IMR-90 (cell line): ENCODE data around the gene ELOB. TPM values are rescaled to one million over a fixed set of nuclear protein-coding genes. Genes with fewer than 3 reads are reported as not detected.

Experiments used
- ATAC-seq: fragments of 200-7000 bp; cut with Tn5 transposase; 2 replicates; pipeline ENCODE4 v1.9.1; 2020; ENCODE audit warnings: low read depth, mild to moderate bottlenecking, moderate library complexity
- BruUV-seq: library from RNA; stranded (reverse); fragments of 400-500 nt; replicated peaks from 2 replicates; lab custom pipeline; 2021; lab: Mats Ljungman, UMichigan
- CTCF ChIA-PET: fragments of 300-600 bp; formaldehyde crosslinking; extraction: SDS; loops from one replicate; lab custom pipeline; 2021; ENCODE audit warnings: antibody characterized with exemption; lab: Yijun Ruan, JAX
- POLR2A ChIA-PET: fragments of 300-600 bp; sonication (Branson Sonifier 250); formaldehyde crosslinking; loops from one replicate; lab custom pipeline; 2022; ENCODE audit warnings: antibody characterized with exemption; ENCODE audit not compliant: unreplicated experiment; lab: Charles Lee
- DNase-seq: peaks from one replicate; pipeline ENCODE4 v3.0.0; 2013
- H2AFZ ChIP-seq: replicated peaks from 2 replicates; pipeline ENCODE3; 2013; ENCODE audit warnings: low read length, mild to moderate bottlenecking; ENCODE audit not compliant: poor library complexity
- H2AK5ac ChIP-seq: 2 replicates; pipeline ENCODE4 v1.6.1; 2013; ENCODE audit warnings: low read depth, low read length, inconsistent platforms
- H2AK9ac ChIP-seq: replicated peaks from 2 replicates; pipeline ENCODE3; 2013; ENCODE audit warnings: mild to moderate bottlenecking, low read depth, low read length, moderate library complexity; ENCODE audit not compliant: poor library complexity
- H2BK120ac ChIP-seq: 2 replicates; pipeline ENCODE4 v1.6.1; 2013; ENCODE audit warnings: low read depth, low read length, inconsistent platforms
- H2BK15ac ChIP-seq: 3 replicates; pipeline ENCODE4 v1.6.1; 2013; ENCODE audit warnings: low read depth, low read length, inconsistent platforms
- H2BK20ac ChIP-seq: 2 replicates; pipeline ENCODE4 v1.6.1; 2013; ENCODE audit warnings: low read depth, mild to moderate bottlenecking, inconsistent platforms, low read length, moderate library complexity
- H2BK5ac ChIP-seq: 2 replicates; pipeline ENCODE4 v1.6.1; 2013; ENCODE audit warnings: mild to moderate bottlenecking, low read depth, low read length, inconsistent platforms; ENCODE audit not compliant: poor library complexity, severe bottlenecking
- H3K14ac ChIP-seq: replicated peaks from 2 replicates; pipeline ENCODE4 v1.6.1; 2013; ENCODE audit warnings: low read depth, low read length, inconsistent platforms
- H3K18ac ChIP-seq: 2 replicates; pipeline ENCODE4 v1.6.1; 2013; ENCODE audit warnings: low read depth, low read length, control low read depth
- H3K23ac ChIP-seq: 2 replicates; pipeline ENCODE4 v1.6.1; 2013; ENCODE audit warnings: low read depth, low read length, inconsistent platforms
- H3K27ac ChIP-seq: 2 replicates; pipeline ENCODE4 v1.5.1; 2013; ENCODE audit warnings: mild to moderate bottlenecking, control low read depth, low read length; ENCODE audit not compliant: insufficient read depth
- H3K27me3 ChIP-seq: 2 replicates; pipeline ENCODE4 v1.6.1; 2013; ENCODE audit warnings: low read length; ENCODE audit not compliant: control insufficient read depth, insufficient read depth
- H3K36me3 ChIP-seq: 2 replicates; pipeline ENCODE4 v1.6.1; 2013; ENCODE audit warnings: low read length, mixed read lengths; ENCODE audit not compliant: control insufficient read depth, insufficient read depth
- H3K4ac ChIP-seq: 2 replicates; pipeline ENCODE4 v1.6.1; 2013; ENCODE audit warnings: low read depth, low read length, inconsistent platforms
- H3K4me1 ChIP-seq: 2 replicates; pipeline ENCODE4 v1.6.1; 2013; ENCODE audit warnings: low read length, mixed read lengths; ENCODE audit not compliant: control insufficient read depth, insufficient read depth
- H3K4me2 ChIP-seq: 2 replicates; pipeline ENCODE4 v1.6.1; 2013; ENCODE audit warnings: low read depth, mild to moderate bottlenecking, control low read depth, low read length, moderate library complexity
- H3K4me3 ChIP-seq: 2 replicates; pipeline ENCODE4 v1.5.1; 2013; ENCODE audit warnings: low read depth, mild to moderate bottlenecking, control low read depth, low read length, moderate library complexity; ENCODE audit not compliant: insufficient read depth
- H3K56ac ChIP-seq: 2 replicates; pipeline ENCODE4 v1.6.1; 2013; ENCODE audit warnings: low read length, inconsistent platforms; ENCODE audit not compliant: insufficient read depth; ENCODE audit errors: extremely low read depth
- H3K79me1 ChIP-seq, 2 experiments: 2 replicates each; pipeline ENCODE4 v1.6.1; 2013; ENCODE audit warnings: low read length in 2 of 2, inconsistent platforms in 1 of 2, low read depth in 1 of 2
- H3K9ac ChIP-seq: 2 replicates; pipeline ENCODE4 v1.6.1; 2013; ENCODE audit warnings: low read depth, low read length, control low read depth
- H3K9me1 ChIP-seq: 2 replicates; pipeline ENCODE4 v1.6.1; 2013; ENCODE audit warnings: low read length, inconsistent platforms; ENCODE audit not compliant: insufficient read depth
- H3K9me3 ChIP-seq: 2 replicates; pipeline ENCODE4 v1.6.1; 2013; ENCODE audit warnings: low read length; ENCODE audit not compliant: control insufficient read depth, insufficient read depth
- H4K20me1 ChIP-seq: 2 replicates; pipeline ENCODE4 v1.6.1; 2013; ENCODE audit warnings: low read length, inconsistent platforms; ENCODE audit not compliant: insufficient read depth
- H4K5ac ChIP-seq: 2 replicates; pipeline ENCODE4 v1.6.1; 2013; ENCODE audit warnings: mild to moderate bottlenecking, low read depth, low read length, control low read depth
- H4K8ac ChIP-seq, 2 experiments: 2 replicates each; pipeline ENCODE4 v1.6.1; 2013; ENCODE audit warnings: low read depth in 2 of 2, low read length in 2 of 2, control low read depth in 1 of 2, inconsistent platforms in 1 of 2
- H4K91ac ChIP-seq: 2 replicates; pipeline ENCODE4 v1.6.1; 2013; ENCODE audit warnings: low read depth, low read length, inconsistent platforms; ENCODE audit not compliant: insufficient read depth
- SMC3 ChIP-seq: fragments of 150-350 bp; IDR thresholded peaks from 2 replicates; pipeline ENCODE4 v1.6.1; 2016; ENCODE audit warnings: low read depth, mild to moderate bottlenecking, antibody characterized with exemption, low read length, moderate library complexity
- WGBS, 2 experiments: methylation state at CpG; one replicate each; pipeline versions ENCODE4 v1.1.5 to v1.1.7; 2013; ENCODE audit warnings: missing lambda C conversion rate in 2 of 2; ENCODE audit not compliant: insufficient read length in 1 of 2; ENCODE audit errors: extremely low coverage in 2 of 2; 5-methylcytosine and 5-hydroxymethylcytosine counted together
- dilution Hi-C: fragments of 300-500 bp; cut with HindIII; formaldehyde crosslinking; loops from one replicate; pipeline ENCODE4 v1.14.3; 2018; ENCODE audit warnings: low sequenced_read_pairs; ENCODE audit not compliant: unreplicated experiment
- in situ Hi-C: fragments of 300-500 bp; cut with MboI; formaldehyde crosslinking; loops from 3 replicates; pipeline ENCODE4 v1.14.3; 2019; ENCODE audit warnings: low sequenced_read_pairs, inconsistent platforms, mixed read lengths
- intact Hi-C: fragments of 100-400 bp; cut with micrococcal nuclease; formaldehyde crosslinking; loops from 2 replicates; pipeline ENCODE4 v1.10.0; 2022
- polyA plus RNA-seq, 3 experiments: library from polyadenylated mRNA; depleted of rRNA; stranded (reverse); fragments of >200 nt; gene quantifications; 2 replicates each; pipeline ENCODE4 v1.2.3, GENCODE V29; 2012; ENCODE audit warnings: low replicate concordance in 1 of 3
- total RNA-seq: library from RNA; depleted of rRNA; stranded (reverse); fragments of >200 nt; gene quantifications from 2 replicates; pipeline ENCODE4 v1.2.3, GENCODE V29; 2012
- TF ChIP-seq, protein P1 (sequence below): fragments of 150-350 bp; IDR thresholded peaks from 2 replicates; pipeline ENCODE4 v1.6.1; 2017; ENCODE audit warnings: mild to moderate bottlenecking, antibody characterized with exemption, low read length, low read depth

Gene ELOB
- total and polyA plus RNA-seq, 2 of the 4 experiments (the other 2 are of a cell fraction), result 442 to 5,859 TPM

DNA sequence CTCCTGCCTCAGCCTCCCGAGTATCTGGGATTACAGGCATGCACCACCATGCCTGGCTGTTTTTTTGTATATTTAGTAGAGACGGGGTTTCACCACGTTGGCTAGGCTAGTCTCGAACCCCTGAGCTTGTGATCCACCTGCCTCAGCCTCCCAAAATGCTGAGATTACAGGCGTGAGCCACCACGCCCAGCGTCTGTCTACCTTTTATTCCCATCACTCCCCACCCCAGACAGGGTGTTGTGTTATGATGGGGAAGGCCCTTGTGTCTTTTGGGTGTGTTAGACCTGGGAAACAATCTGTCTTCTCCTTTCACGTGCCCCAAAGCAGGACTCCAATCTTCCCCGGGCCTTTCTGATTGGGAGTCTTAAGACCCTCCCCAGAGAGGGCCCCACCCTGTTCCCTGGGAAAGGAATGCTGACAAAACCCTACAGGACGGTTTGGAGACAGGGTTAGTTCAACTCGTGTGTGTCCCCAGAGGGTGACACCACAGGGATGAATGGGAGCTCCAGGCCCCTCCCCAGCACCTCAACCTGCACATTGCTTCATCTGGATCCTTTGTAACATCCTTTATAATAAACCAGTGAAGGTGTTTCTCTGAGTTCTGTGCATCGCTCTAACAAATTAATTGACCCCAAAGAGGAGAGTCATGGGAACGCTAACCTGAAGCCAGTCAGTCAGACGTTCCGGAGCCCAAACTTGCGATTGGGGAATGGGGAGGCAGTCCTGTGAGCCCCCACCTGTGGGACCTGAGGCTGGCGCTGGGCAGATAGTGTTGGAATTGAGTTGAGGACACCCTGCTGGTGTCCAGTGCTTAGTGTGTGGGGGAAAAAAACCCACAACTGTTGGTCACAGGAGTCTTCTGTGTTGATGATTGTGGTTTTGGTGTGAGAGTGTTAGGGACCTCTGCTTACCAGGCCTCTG lies 3.2 kb upstream of the ELOB start:
- Histone ChIP-seq H3K79me1 (peaks cover 13 to 40% of the 10 kb centered on the region in 2 experiments; a peak in 3 of 4 replicates), H3K4ac (no peak overlapping the region), H2AFZ (no peak overlapping the region), H3K56ac (no peak overlapping the region), H2AK9ac (no peak overlapping the region), H3K36me3 (peaks cover 2% of the 10 kb centered on the region; the same call in 1 of the 2 replicates), H2AK5ac (no peak overlapping the region), H3K4me3 (no peak overlapping the region), H3K23ac (no peak overlapping the region), H2BK20ac (no peak overlapping the region), H4K91ac (no peak overlapping the region), H3K9ac (no peak overlapping the region), H4K8ac (no peak overlapping the region), H2BK15ac (no peak overlapping the region), H2BK120ac (no peak overlapping the region), H2BK5ac (no peak overlapping the region), H3K9me3 (no peaks in the 10 kb centered on the region), H3K18ac (no peak overlapping the region), H3K9me1 (peaks cover 10% of the 10 kb centered on the region), H3K14ac (no peak overlapping the region), H4K5ac (no peak overlapping the region), H3K4me2 (no peak overlapping the region), H3K27ac (no peak overlapping the region), H3K4me1 (peaks cover 4% of the 10 kb centered on the region), H3K27me3 (peaks cover 22% of the 10 kb centered on the region), H4K20me1 (peaks cover 13% of the 10 kb centered on the region; the same call in 1 of the 2 replicates)
- in situ Hi-C loops (no loop called here), dilution Hi-C loops (no loop called here), intact Hi-C loops (no loop called here)
- ATAC-seq (no peak), DNase-seq (no peak)
- TF ChIP-seq SMC3, result no peak
- TF ChIP-seq, protein P1, sequence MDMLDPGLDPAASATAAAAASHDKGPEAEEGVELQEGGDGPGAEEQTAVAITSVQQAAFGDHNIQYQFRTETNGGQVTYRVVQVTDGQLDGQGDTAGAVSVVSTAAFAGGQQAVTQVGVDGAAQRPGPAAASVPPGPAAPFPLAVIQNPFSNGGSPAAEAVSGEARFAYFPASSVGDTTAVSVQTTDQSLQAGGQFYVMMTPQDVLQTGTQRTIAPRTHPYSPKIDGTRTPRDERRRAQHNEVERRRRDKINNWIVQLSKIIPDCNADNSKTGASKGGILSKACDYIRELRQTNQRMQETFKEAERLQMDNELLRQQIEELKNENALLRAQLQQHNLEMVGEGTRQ, result no peak
- BruUV-seq, result no TSS peak
- POLR2A ChIA-PET, result no interaction called here
- WGBS, 2 experiments, result 100% methylated on average over 1 of the region's 17 CpGs; no CpG with 5 or more reads in 1 of the 2 experiments
- CTCF ChIA-PET, result no interaction called here
